Mucosa of rectum (tissue), 2 donors: Measurements from ENCODE around the gene ABHD17C.
A peak's percentile ranks its signal among the peaks of the same experiment; 100 is the strongest.

Experiments
- H3K27ac ChIP-seq, 2 donors: one replicate each; pipeline ENCODE4 v1.7.0; 2013; ENCODE audit warnings: inconsistent platforms in 2 of 2, low read depth in 2 of 2, low read length in 2 of 2
- H3K27me3 ChIP-seq, 2 donors: one replicate each; pipeline ENCODE4 v1.7.0; 2013; ENCODE audit warnings: low read length in 2 of 2; ENCODE audit not compliant: control insufficient read depth in 2 of 2, insufficient read depth in 2 of 2
- H3K36me3 ChIP-seq, 2 donors: one replicate each; pipeline ENCODE4 v1.7.0; 2013; ENCODE audit warnings: low read length in 2 of 2; ENCODE audit not compliant: control insufficient read depth in 2 of 2, insufficient read depth in 2 of 2
- H3K4me1 ChIP-seq, 2 donors: one replicate each; pipeline ENCODE4 v1.7.0; 2013; ENCODE audit warnings: low read length in 2 of 2, mild to moderate bottlenecking in 1 of 2; ENCODE audit not compliant: control insufficient read depth in 2 of 2, insufficient read depth in 2 of 2
- H3K4me3 ChIP-seq, 2 donors: one replicate each; pipeline ENCODE4 v1.7.0; 2013; ENCODE audit warnings: low read length in 2 of 2
- H3K9ac ChIP-seq, 2 donors: one replicate each; pipeline ENCODE4 v1.7.0; 2013; ENCODE audit warnings: low read length in 2 of 2, low read depth in 1 of 2, mild to moderate bottlenecking in 1 of 2
- H3K9me3 ChIP-seq, 2 donors: one replicate each; pipeline ENCODE4 v1.7.0; 2013; ENCODE audit warnings: low read length in 2 of 2; ENCODE audit not compliant: control insufficient read depth in 2 of 2
- donor health status: healthy.
- donor health status: Normal muscosa, but diverticular disease.

Gene ABHD17C

DNA sequence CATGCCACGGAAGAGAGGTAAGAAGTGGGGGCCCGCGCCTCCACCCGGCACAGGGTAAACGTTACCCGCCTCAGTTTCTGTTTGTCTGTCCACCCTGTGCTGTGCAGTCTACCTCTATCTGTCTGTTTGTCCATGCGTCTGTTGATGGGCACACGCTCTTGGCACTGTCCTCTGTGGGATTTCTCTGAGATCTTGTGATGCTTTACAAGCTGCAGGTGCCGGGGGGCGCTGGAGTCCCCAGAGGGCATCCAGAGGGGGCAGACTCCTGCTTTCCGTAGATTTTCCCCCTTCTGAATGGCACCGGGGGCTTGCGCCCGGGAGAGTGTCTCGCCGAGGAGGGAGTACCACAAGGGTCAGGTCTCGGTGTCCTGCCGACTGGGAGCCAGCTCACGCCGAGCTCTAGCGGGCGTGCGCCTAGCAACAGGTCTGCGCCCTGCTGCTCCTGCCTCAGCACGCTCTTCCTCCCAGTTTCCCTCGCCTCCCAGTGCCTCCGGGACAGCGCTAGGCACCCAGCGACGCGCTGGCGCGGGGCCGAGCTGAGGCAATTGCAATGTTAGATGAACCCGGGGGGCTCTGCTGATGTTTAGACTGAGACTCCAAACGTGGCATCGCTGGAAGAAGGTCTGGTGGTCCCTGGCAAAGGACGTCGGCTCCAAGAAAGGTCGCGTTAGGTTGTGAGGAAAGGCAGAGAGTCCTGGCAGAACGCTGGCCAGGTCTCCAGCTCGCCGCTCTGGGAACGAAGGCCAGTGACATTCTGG, 84.7 kb downstream of the ABHD17C start:
- Histone ChIP-seq H3K27me3 (peaks cover 10 to 23% of the 10 kb centered on the region in 2 donors), H3K4me1 (peaks cover 32 to 40% of the 10 kb centered on the region in 2 donors), H3K9me3 (no peaks in the 10 kb centered on the region), H3K36me3 (no peaks in the 10 kb centered on the region), H3K9ac (no peak overlapping the region), H3K4me3 (peak overlapping the region; percentile 36 to 63), H3K27ac (no peak overlapping the region)

DNA sequence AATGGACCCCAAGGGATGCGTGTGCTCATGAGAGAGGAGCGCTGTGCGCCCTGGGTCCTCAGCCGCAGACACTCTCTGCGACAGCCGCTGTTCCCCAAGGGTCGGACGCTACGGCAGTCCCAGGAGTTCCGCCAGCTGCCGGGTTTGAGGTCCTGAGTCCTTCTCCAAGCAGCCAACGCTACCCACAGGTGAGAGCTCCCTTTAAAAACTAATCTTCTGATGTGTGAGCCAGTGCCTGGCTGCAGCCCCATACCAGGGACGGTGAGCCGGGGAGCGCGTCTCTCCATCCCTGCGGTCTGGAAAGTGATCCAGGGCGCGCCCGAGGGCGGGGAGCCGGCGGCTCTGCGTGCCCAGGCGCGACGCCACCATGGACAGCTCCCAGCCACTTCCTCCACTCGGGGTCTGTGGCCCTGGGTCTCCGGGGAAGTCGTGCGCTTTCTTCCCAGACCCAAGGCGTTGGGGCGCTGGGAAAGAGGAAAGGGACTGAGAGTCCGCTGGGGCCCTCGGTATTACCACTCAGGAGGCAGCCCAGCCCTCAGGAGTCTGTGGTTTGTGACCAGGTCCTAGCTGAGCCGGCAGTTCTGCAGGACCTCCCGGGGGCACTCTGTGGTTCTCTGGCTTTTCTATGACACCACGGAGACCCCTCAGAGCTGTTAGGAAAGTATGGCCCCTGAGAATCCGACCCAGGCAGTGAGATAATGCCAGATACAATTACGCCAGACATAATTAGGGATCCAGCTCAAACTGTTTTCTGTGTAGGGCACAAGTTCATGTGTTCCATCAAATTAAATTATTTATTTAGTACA, 85.5 kb downstream of the ABHD17C start:
- peak overlapping the region in 1 of 2 donors; percentile 63 for H3K4me3 ChIP-seq

DNA sequence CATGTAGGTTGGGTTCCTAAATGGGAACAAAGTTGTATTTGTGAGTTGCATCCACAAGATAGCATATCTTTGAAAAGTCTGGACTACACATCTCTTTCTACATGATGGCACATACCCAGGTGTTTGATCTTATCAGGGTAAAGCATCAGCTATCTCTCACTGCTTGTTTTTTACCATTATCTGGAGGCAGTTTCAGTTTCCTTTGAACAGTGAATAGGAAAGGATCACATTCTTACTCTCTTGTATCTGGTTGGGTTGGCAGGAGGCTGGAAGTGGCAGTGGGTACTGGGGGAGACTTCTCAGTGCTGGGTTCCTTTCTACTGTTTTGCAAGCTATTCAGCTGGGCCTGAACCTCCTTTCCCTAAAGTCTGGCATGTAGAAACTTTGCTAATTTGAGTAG, 88.2 kb downstream of the ABHD17C start:
- Histone ChIP-seq H3K4me3 (no peak overlapping the region), H3K9ac (no peak overlapping the region), H3K4me1 (peaks cover 18 to 20% of the 10 kb centered on the region in 2 donors), H3K27ac (no peak overlapping the region), H3K27me3 (peaks cover 10 to 23% of the 10 kb centered on the region in 2 donors), H3K36me3 (no peaks in the 10 kb centered on the region), H3K9me3 (no peaks in the 10 kb centered on the region)

More for the DNA sequence above, 85.5 kb downstream of the ABHD17C start:
- Histone ChIP-seq H3K9me3 (no peaks in the 10 kb centered on the region), H3K4me1 (peaks cover 32 to 40% of the 10 kb centered on the region in 2 donors), H3K27ac (no peak overlapping the region), H3K36me3 (no peaks in the 10 kb centered on the region), H3K27me3 (peaks cover 10 to 23% of the 10 kb centered on the region in 2 donors), H3K9ac (no peak overlapping the region)

DNA sequence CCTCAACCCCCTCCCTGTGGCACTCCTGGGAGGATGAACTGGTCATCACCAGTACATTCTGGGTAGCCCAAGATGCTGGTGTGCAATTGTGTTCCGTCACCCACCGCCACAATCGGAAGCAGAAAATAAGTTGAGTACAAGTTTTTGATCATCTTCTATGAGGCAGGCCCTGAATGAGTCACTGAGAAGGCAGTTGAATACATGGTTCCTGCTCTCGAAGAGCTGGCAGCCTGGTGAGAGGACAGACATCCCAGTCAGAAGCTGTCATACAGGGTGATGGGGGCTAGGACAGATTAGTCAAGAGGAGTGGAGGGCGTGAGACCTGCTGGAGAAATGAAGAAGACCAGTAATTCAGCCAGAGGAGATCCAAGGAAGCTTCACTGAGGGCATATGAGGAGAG, 90.2 kb downstream of the ABHD17C start:
- H3K36me3 ChIP-seq, result no peaks in the 10 kb centered on the region
- H3K4me3 ChIP-seq, result no peak overlapping the region
- H3K27me3 ChIP-seq, result peaks cover 2 to 6% of the 10 kb centered on the region in 2 donors
- H3K9ac ChIP-seq, result no peak overlapping the region
- peaks cover under 1 to 4% of the 10 kb centered on the region in 2 donors for H3K4me1 ChIP-seq
- H3K27ac ChIP-seq, result no peak overlapping the region
- H3K9me3 ChIP-seq, result no peaks in the 10 kb centered on the region

DNA sequence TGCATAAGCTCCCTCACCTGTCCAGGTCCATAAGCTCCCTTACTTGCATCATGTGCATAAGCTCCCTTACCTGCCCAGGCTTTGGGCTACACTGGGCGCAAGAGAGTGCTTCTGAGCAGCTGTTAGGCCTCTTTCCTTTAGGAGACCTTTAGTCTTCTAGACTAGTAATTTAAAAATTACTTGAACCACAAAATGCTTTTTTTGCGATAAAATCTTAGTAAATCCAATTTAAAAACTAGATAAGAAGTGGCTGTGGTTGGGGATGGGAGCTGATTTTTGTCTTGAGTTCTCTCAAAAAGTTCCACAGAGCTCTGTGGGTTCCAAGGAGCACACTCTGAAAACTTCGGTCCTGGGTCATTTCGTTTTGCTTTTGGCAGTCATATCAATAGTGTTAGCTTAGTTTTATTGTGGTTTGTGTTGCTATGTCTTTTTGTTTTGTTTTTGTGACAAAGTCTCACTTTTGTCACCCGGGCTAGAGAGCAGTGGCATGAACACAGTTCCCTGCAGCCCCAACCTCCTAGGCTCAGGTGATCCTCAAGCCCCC, 90.8 kb downstream of the ABHD17C start:
- H3K9ac ChIP-seq, result no peak overlapping the region
- H3K27me3 ChIP-seq, result peaks cover 0 to 4% of the 10 kb centered on the region in 2 donors
- H3K4me3 ChIP-seq, result no peak overlapping the region
- H3K36me3 ChIP-seq, result no peaks in the 10 kb centered on the region
- no peaks in the 10 kb centered on the region for H3K4me1 ChIP-seq
- no peaks in the 10 kb centered on the region for H3K9me3 ChIP-seq
- H3K27ac ChIP-seq, result no peak overlapping the region

DNA sequence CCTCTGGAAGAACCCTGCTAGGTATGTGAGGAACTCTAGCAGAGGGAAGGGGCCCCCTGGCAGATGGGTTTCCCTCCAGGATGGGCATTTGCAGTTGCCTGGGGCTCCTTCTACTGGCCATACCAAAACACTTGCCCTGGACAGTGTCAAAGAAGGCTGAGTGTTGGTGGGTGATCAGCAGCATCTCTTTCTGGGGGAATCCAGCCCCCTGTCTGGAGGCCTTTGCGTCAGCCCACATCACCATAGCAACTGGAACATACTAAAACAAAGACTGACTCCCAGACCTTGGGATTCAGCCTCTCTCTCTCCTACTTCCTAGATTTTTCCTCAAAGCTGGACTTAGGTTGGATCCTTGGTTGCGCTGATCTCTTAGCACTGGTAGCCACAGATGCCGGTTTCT, 92.2 kb downstream of the ABHD17C start:
- Histone ChIP-seq H3K27me3 (no peaks in the 10 kb centered on the region), H3K36me3 (no peaks in the 10 kb centered on the region), H3K27ac (no peak overlapping the region), H3K4me1 (no peaks in the 10 kb centered on the region), H3K9ac (no peak overlapping the region), H3K9me3 (no peaks in the 10 kb centered on the region), H3K4me3 (no peak overlapping the region)

DNA sequence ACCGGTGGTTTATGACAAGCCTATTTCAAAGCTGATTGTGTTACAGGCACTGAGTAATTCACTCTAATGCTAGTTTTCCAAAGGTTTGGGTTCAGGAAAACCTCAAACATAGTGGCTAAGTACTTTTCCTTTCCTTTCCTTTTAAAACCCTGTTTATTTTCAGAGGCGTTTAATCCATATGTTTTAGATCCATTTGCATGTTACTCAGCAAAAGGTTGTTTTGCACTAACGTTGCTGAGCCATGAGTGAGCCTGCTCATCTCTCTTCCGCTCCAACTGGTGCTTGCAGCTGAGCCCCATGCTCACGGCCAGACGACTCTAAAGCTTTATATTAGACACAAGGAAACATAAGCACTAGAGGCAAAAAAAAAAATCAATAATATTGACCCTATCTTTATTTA, 93.4 kb downstream of the ABHD17C start:
- Histone ChIP-seq H3K9me3 (no peaks in the 10 kb centered on the region), H3K4me3 (no peak overlapping the region), H3K27ac (no peak overlapping the region), H3K36me3 (no peaks in the 10 kb centered on the region), H3K4me1 (no peaks in the 10 kb centered on the region), H3K9ac (no peak overlapping the region), H3K27me3 (peaks cover 0 to 3% of the 10 kb centered on the region in 2 donors)

DNA sequence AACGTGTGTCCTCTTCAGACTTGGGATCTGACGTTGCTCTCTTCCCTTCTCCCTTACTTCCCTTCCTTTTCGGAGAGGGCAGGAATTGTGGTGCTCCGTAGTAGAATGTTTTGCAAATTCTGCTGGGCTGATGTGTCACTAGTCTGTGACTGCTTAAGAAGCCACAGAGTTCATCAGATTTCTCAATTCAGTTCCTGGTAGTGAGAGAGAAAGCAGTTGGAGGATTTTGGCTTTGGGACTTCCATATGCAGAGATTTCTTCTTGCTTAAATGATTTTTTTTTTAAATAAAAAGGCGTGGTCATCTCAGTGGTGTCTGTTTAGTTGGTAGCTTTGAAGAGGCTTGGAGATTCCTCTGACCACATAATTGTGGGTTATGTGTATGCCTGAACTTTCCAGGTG, 94.2 kb downstream of the ABHD17C start:
- peaks cover 0 to 3% of the 10 kb centered on the region in 2 donors for H3K27me3 ChIP-seq
- no peaks in the 10 kb centered on the region for H3K9me3 ChIP-seq
- no peaks in the 10 kb centered on the region for H3K4me1 ChIP-seq
- no peak overlapping the region for H3K9ac ChIP-seq
- H3K27ac ChIP-seq, result no peak overlapping the region
- no peak overlapping the region for H3K4me3 ChIP-seq
- no peaks in the 10 kb centered on the region for H3K36me3 ChIP-seq

DNA sequence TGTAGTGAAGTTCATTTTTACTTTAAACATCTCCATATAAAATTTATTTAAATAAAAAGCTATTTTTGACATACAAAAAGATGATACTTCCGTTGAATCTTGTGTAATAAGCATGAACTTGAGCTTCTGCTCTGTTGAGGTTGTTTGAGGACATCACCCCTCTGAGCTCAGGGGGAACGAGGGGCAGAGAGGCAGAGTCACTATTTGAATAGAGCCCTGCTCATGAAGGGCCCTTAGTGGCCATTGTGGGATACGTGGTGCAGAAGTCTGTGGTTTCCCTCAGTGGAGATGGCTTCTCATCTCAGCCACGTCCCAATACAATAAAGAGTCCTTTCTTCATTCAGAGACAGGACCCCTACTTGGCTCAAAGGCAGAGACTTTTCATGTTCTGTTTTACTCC, 94.7 kb downstream of the ABHD17C start:
- Histone ChIP-seq H3K36me3 (no peaks in the 10 kb centered on the region), H3K4me3 (no peak overlapping the region), H3K4me1 (no peaks in the 10 kb centered on the region), H3K9me3 (no peaks in the 10 kb centered on the region), H3K27ac (no peak overlapping the region), H3K27me3 (peaks cover 0 to 3% of the 10 kb centered on the region in 2 donors), H3K9ac (no peak overlapping the region)

DNA sequence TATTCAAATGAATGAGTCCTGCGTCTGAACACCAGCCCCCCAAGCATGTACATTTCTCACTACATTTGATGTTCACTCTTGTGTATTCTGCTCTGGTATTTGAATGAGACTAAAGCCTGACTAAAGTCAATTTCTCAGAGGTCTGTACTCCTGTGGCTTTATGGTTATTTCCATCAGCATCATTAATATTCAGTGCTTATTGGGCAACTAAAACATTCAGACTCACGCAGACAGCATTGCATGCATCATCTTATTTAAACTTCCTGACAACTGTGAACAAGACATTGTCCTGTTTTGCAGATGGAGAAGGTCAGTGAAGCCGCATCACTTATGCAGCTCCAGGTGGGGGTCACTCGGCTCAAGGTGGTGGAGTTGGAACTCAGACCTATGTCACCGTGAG, 95.1 kb downstream of the ABHD17C start:
- Histone ChIP-seq H3K4me1 (no peaks in the 10 kb centered on the region), H3K27me3 (peaks cover 0 to 3% of the 10 kb centered on the region in 2 donors), H3K36me3 (no peaks in the 10 kb centered on the region), H3K27ac (no peak overlapping the region), H3K9me3 (no peaks in the 10 kb centered on the region), H3K4me3 (no peak overlapping the region), H3K9ac (no peak overlapping the region)
